DOHH2 (cell line): ENCODE results near the gene SEPHS1.

Experiments
- CTCF ChIP-seq: fragments of 200-600 bp; sonication (generic); IDR thresholded peaks from one replicate; pipeline ENCODE4 v1.5.1; 2014; ENCODE audit warnings: antibody characterized with exemption, mild to moderate bottlenecking, low read depth, low read length; ENCODE audit not compliant: poor library complexity, severe bottlenecking
- EZH2phosphoT487 ChIP-seq: fragments of 200-600 bp; sonication (generic); IDR thresholded peaks from 2 replicates; pipeline ENCODE4 v1.6.1; 2017; ENCODE audit warnings: borderline replicate concordance, mild to moderate bottlenecking, antibody characterized with exemption, low read length, moderate library complexity, mixed read lengths

GRCh38 chr10:13329565-13329964, 18.5 kb downstream of the SEPHS1 start:
- no peak for TF ChIP-seq CTCF
- no peak for TF ChIP-seq EZH2phosphoT487
